OCI-LY7 (cell line): ENCODE data around the gene NF1. TPM values are rescaled to one million over a fixed set of nuclear protein-coding genes. Genes with fewer than 3 reads are reported as not detected.
A peak's percentile ranks its signal among the peaks of the same experiment; 100 is the strongest.

Source experiments
- BruUV-seq: library from RNA; stranded (reverse); fragments of 400-500 nt; replicated peaks from 2 replicates; lab custom pipeline; 2021; lab: Mats Ljungman, UMichigan
- CTCF ChIA-PET: fragments of 300-600 bp; sonication (Branson Sonifier 250); formaldehyde crosslinking; loops from one replicate; lab custom pipeline; 2022; ENCODE audit warnings: antibody characterized with exemption; ENCODE audit not compliant: unreplicated experiment; lab: Charles Lee
- POLR2A ChIA-PET: fragments of 300-600 bp; sonication (Branson Sonifier 250); formaldehyde crosslinking; loops from one replicate; lab custom pipeline; 2022; ENCODE audit warnings: antibody characterized with exemption; lab: Charles Lee
- DNase-seq: peaks from one replicate; pipeline ENCODE4 v3.0.0-alpha.2; 2015; ENCODE audit warnings: low spot score
- H2AFZ ChIP-seq: fragments of 200-600 bp; sonication (generic), shearing (Covaris generic); 2 replicates; pipeline ENCODE4 v1.6.1; 2014; ENCODE audit warnings: mild to moderate bottlenecking, antibody characterized with exemption, low read length, moderate library complexity
- H3K27ac ChIP-seq: fragments of 200-600 bp; sonication (generic); 2 replicates; pipeline ENCODE4 v1.5.1; 2014; ENCODE audit warnings: mixed run types, low read depth, mild to moderate bottlenecking, moderate library complexity, low read length, inconsistent platforms; ENCODE audit not compliant: poor library complexity, severe bottlenecking
- H3K36me3 ChIP-seq: fragments of 200-600 bp; sonication (generic); 2 replicates; pipeline ENCODE4 v1.6.1; 2014; ENCODE audit warnings: mild to moderate bottlenecking, antibody characterized with exemption, low read length, moderate library complexity, mixed read lengths; ENCODE audit not compliant: insufficient read depth
- H3K4me1 ChIP-seq: fragments of 200-600 bp; sonication (generic); 2 replicates; pipeline ENCODE4 v1.5.1; 2014; ENCODE audit warnings: mild to moderate bottlenecking, low read length; ENCODE audit not compliant: insufficient read depth, poor library complexity, severe bottlenecking
- H3K4me2 ChIP-seq: fragments of 200-600 bp; sonication (generic); 2 replicates; pipeline ENCODE4 v1.6.1; 2014; ENCODE audit warnings: mild to moderate bottlenecking, low read length
- H3K4me3 ChIP-seq: fragments of 200-600 bp; sonication (generic); 2 replicates; pipeline ENCODE4 v1.5.1; 2014; ENCODE audit warnings: mild to moderate bottlenecking, low read depth, low read length; ENCODE audit not compliant: poor library complexity, severe bottlenecking
- H3K79me2 ChIP-seq: fragments of 200-600 bp; sonication (generic); 2 replicates; pipeline ENCODE4 v1.6.1; 2016; ENCODE audit warnings: low read depth, mild to moderate bottlenecking, low read length, moderate library complexity, mixed read lengths; ENCODE audit not compliant: insufficient read depth
- H3K9me2 ChIP-seq: fragments of 200-600 bp; sonication (generic); 2 replicates; pipeline ENCODE4 v1.6.1; 2016; ENCODE audit warnings: mild to moderate bottlenecking, low read length, mixed read lengths; ENCODE audit not compliant: insufficient read depth
- H3K9me3 ChIP-seq: fragments of 200-600 bp; sonication (generic); 2 replicates; pipeline ENCODE4 v1.6.1; 2014; ENCODE audit warnings: mild to moderate bottlenecking, mixed run types, low read length, mixed read lengths
- H4K20me1 ChIP-seq: fragments of 200-600 bp; sonication (generic); 2 replicates; pipeline ENCODE4 v1.6.1; 2014; ENCODE audit warnings: mild to moderate bottlenecking, antibody characterized with exemption, low read length, moderate library complexity, mixed read lengths; ENCODE audit not compliant: insufficient read depth
- CTCF ChIP-seq: fragments of 200-600 bp; sonication (generic); conservative IDR thresholded peaks from 2 replicates; pipeline ENCODE4 v1.5.1; 2014; ENCODE audit warnings: mild to moderate bottlenecking, antibody characterized with exemption, low read length, moderate library complexity, mixed read lengths
- EZH2phosphoT487 ChIP-seq: fragments of 200-600 bp; sonication (generic); IDR thresholded peaks from 2 replicates; pipeline ENCODE4 v1.6.1; 2018; ENCODE audit warnings: low read depth, borderline replicate concordance, mild to moderate bottlenecking, mixed run types, antibody characterized with exemption, low read length, moderate library complexity, mixed read lengths
- intact Hi-C: fragments of 100-400 bp; cut with micrococcal nuclease; formaldehyde crosslinking; loops from one replicate; pipeline ENCODE4 v1.10.0; 2022; ENCODE audit not compliant: unreplicated experiment
- total RNA-seq, 2 experiments: library from RNA; depleted of rRNA in 1 of 2; stranded (reverse); fragments of >200 nt in 1 of 2; shearing (Covaris generic) in 1 of 2; gene quantifications; 2 replicates each; pipeline ENCODE4 v1.2.3, GENCODE V29; 2014 to 2022

The NF1 gene
- total RNA-seq, 2 experiments from 2014 or later, result 38.7 to 64.8 TPM

- H2AFZ ChIP-seq, result no peak overlapping the region
- no peaks in the 10 kb centered on the region for H4K20me1 ChIP-seq
- CTCF ChIA-PET, result no interaction called here
- intact Hi-C loops, result no loop called here
- H3K9me2 ChIP-seq, result no peaks in the 10 kb centered on the region
- DNase-seq, result peak; percentile 21
- TF ChIP-seq EZH2phosphoT487 (no peak), CTCF (peak; percentile 75)
- BruUV-seq, result no TSS peak
- no peak overlapping the region for H3K4me2 ChIP-seq
- H3K9me3 ChIP-seq, result no peaks in the 10 kb centered on the region
- POLR2A ChIA-PET, result interaction anchor here (0.6 to 1.0 kb wide), 2 partner anchors 24 to 877 kb away, joined by 3 to 5 read pairs; no protein-coding TSS in a partner anchor
- no peaks in the 10 kb centered on the region for H3K79me2 ChIP-seq
- no peak overlapping the region for H3K4me3 ChIP-seq
- peaks cover 30% of the 10 kb centered on the region for H3K36me3 ChIP-seq
- no peaks in the 10 kb centered on the region for H3K4me1 ChIP-seq
- H3K27ac ChIP-seq, result no peak overlapping the region
These were observed 171.3 kb downstream of the NF1 start for GRCh38 chr17:31266042-31266441.

- TF ChIP-seq CTCF (no peak), EZH2phosphoT487 (no peak)
- Histone ChIP-seq H3K9me3 (no peaks in the 10 kb centered on the region), H3K27ac (no peak overlapping the region), H3K4me1 (no peaks in the 10 kb centered on the region), H2AFZ (no peak overlapping the region), H3K9me2 (no peaks in the 10 kb centered on the region), H3K4me2 (no peak overlapping the region), H3K79me2 (no peaks in the 10 kb centered on the region), H3K4me3 (no peak overlapping the region), H4K20me1 (no peaks in the 10 kb centered on the region), H3K36me3 (peaks cover 32% of the 10 kb centered on the region)
- intact Hi-C loops, result no loop called here
- ChIA-PET POLR2A (no interaction called here), CTCF (no interaction called here)
- no peak for DNase-seq
- no TSS peak for BruUV-seq
These were observed 174.3 kb downstream of the NF1 start for GRCh38 chr17:31269036-31269577.

GRCh38 chr17:31269578-31269983 is 174.8 kb downstream of the NF1 start:
- H3K9me3 ChIP-seq, result no peaks in the 10 kb centered on the region
- no peak overlapping the region for H3K4me2 ChIP-seq
- BruUV-seq, result no TSS peak
- peaks cover 32% of the 10 kb centered on the region for H3K36me3 ChIP-seq
- H2AFZ ChIP-seq, result no peak overlapping the region
- no peak overlapping the region for H3K4me3 ChIP-seq
- no peaks in the 10 kb centered on the region for H3K4me1 ChIP-seq
- no peaks in the 10 kb centered on the region for H4K20me1 ChIP-seq
- no peak for TF ChIP-seq CTCF
- TF ChIP-seq EZH2phosphoT487, result no peak
- ChIA-PET POLR2A (no interaction called here), CTCF (no interaction called here)
- H3K27ac ChIP-seq, result no peak overlapping the region
- intact Hi-C loops, result no loop called here
- H3K79me2 ChIP-seq, result no peaks in the 10 kb centered on the region
- DNase-seq, result no peak
- no peaks in the 10 kb centered on the region for H3K9me2 ChIP-seq
